HepG2 (cell line): Measurements from ENCODE around the gene MAPK11.

Source experiments
- BRD4 ChIP-seq: sonication (generic); formaldehyde crosslinking; IDR thresholded peaks from 2 replicates; pipeline ENCODE4 v1.4.0; 2020; ENCODE audit warnings: missing genetic modification reagents
- FUBP1 ChIP-seq: sonication (generic); formaldehyde crosslinking; IDR thresholded peaks from 2 replicates; pipeline ENCODE4 v1.5.1; 2020; ENCODE audit warnings: missing genetic modification reagents, mild to moderate bottlenecking, borderline replicate concordance
- NFYB ChIP-seq: sonication (generic); formaldehyde crosslinking; IDR thresholded peaks from 2 replicates; pipeline ENCODE4 v1.4.0; 2020; ENCODE audit warnings: missing genetic modification reagents
- ZBTB21 ChIP-seq: sonication (generic); formaldehyde crosslinking; IDR thresholded peaks from 2 replicates; pipeline ENCODE4 v1.4.0; 2020; ENCODE audit warnings: missing genetic modification reagents
- ZNF256 ChIP-seq: sonication (generic); formaldehyde crosslinking; conservative IDR thresholded peaks from 2 replicates; pipeline ENCODE4 v1.4.0; 2020; ENCODE audit warnings: missing genetic modification reagents

DNA sequence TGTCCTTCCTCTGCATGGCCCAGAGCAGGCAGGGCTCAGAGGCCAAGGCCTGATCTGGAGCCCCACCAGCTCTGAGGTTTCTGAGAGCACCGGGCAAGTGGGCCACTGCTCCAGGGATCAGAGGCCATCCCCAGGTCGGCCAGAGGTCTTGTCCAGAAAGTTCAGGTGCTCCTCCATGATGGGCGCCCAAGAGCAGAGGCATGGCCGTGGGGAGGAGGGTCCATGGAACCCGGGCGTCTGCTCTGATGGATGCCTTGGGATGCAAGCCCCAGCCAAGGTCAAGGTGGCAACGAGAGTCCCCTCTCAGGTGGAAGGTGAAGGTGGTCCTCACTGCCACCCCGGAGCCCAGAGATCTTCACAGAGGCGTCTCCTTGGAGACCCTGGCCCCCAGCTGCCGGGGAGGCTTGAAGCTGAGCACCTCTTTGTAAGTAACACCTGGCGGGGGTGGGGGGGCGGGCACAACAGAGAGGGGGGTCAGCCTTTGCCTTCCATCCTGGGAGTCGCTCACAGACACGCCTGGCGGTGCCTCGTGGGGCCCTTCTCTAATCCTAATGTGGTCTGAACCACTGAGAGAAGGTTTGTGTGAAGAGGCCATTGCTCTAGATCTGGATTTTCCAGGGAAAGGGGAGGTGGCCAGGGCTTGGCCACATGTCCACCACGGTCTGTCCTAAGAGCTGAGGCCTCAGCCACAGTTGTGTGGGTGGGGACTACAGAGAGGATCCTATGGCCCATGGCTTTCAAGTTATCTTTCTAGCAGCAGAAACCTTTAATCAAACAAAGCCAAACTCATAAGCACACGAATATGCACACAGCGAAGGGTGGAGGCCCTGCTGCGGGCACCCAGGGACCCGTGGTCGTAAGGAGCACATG is 16.9 kb downstream of the MAPK11 start:
- TF ChIP-seq ZNF256 (no peak), FUBP1 (CRISPR knock-in tag) (no peak), NFYB (no peak), BRD4 (CRISPR knock-in tag) (no peak), ZBTB21 (no peak)
